Spleen (tissue), 11 donors: Measurements from ENCODE around the gene CCDC196. TPM values are rescaled to one million over a fixed set of nuclear protein-coding genes. Genes with fewer than 3 reads are reported as not detected.

ENCODE experiments used
- DNase-seq: peaks from one replicate; pipeline ENCODE4 v3.0.0-alpha.2; 2020
- H3K27ac ChIP-seq, 8 donors: fragments of 200-600 bp; sonication (generic) in 7 of 8; 1 replicate in 4 of 8; 2 replicates in 4 of 8; pipeline versions ENCODE4 v1.5.0 to v1.8.0; 2016 to 2021; ENCODE audit warnings: inconsistent platforms in 4 of 8, mild to moderate bottlenecking in 4 of 8, moderate library complexity in 1 of 8
- H3K27me3 ChIP-seq, 7 donors: fragments of 200-600 bp; sonication (generic) in 6 of 7; replicated peaks in 1 of 7; 1 replicate in 4 of 7; 2 replicates in 3 of 7; pipeline versions ENCODE4 v1.5.0 to v1.8.0; 2016 to 2021; ENCODE audit warnings: inconsistent platforms in 3 of 7, mild to moderate bottlenecking in 1 of 7
- H3K36me3 ChIP-seq, 6 donors: fragments of 200-600 bp; sonication (generic) in 5 of 6; 1 replicate in 4 of 6; 2 replicates in 2 of 6; pipeline versions ENCODE4 v1.5.0 to v1.8.0; 2016 to 2021; ENCODE audit warnings: inconsistent platforms in 2 of 6
- H3K4me1 ChIP-seq, 6 donors: fragments of 200-600 bp; sonication (generic) in 5 of 6; 1 replicate in 3 of 6; 2 replicates in 3 of 6; pipeline versions ENCODE4 v1.5.0 to v1.8.0; 2016 to 2021; ENCODE audit warnings: inconsistent platforms in 3 of 6
- H3K4me3 ChIP-seq, 8 donors: fragments of 200-600 bp; sonication (generic) in 7 of 8; 1 replicate in 4 of 8; 2 replicates in 4 of 8; pipeline versions ENCODE4 v1.5.0 to v1.8.0; 2016 to 2021; ENCODE audit warnings: inconsistent platforms in 4 of 8, mild to moderate bottlenecking in 4 of 8, moderate library complexity in 2 of 8
- H3K9me3 ChIP-seq, 8 donors: fragments of 200-600 bp; sonication (generic) in 7 of 8; 1 replicate in 4 of 8; 2 replicates in 4 of 8; pipeline versions ENCODE4 v1.5.0 to v1.8.0; 2016 to 2021; ENCODE audit warnings: inconsistent platforms in 4 of 8
- CTCF ChIP-seq, 11 experiments: fragments of 200-600 bp in 7 of 11; fragments of 450-650 bp in 4 of 11; sonication (generic) in 4 of 11; IDR thresholded peaks in 8 of 11; conservative IDR thresholded peaks in 3 of 11; 1 replicate in 7 of 11; 2 replicates in 4 of 11; pipeline versions ENCODE4 v1.4.0 to v1.8.0; 2016 to 2021; ENCODE audit warnings: antibody characterized with exemption in 11 of 11, inconsistent platforms in 4 of 11, mild to moderate bottlenecking in 1 of 11
- POLR2A ChIP-seq, 3 donors: fragments of 450-650 bp; IDR thresholded peaks; one replicate each; pipeline ENCODE4 v1.5.1; 2017; ENCODE audit warnings: antibody characterized with exemption in 3 of 3, mild to moderate bottlenecking in 1 of 3
- POLR2AphosphoS5 ChIP-seq, 3 donors: sonication (generic); formaldehyde crosslinking; IDR thresholded peaks; one replicate each; pipeline ENCODE4 v1.5.1; 2017; ENCODE audit warnings: antibody characterized with exemption in 3 of 3
- WGBS, 5 donors: extraction: QIAGEN DNeasy Blood & Tissue Kit in 3 of 5; methylation state at CpG; one replicate each; pipeline versions ENCODE4 v1.1.5 to v1.1.7; 2013 to 2018; 5-methylcytosine and 5-hydroxymethylcytosine counted together
- intact Hi-C: fragments of 100-400 bp; cut with DNase I; formaldehyde crosslinking; loops from one replicate; pipeline ENCODE4 v1.15.0; 2023; ENCODE audit warnings: low total_unique reads
- polyA plus RNA-seq, 3 donors: library from polyadenylated mRNA; stranded (reverse); fragments of 200-250 nt; gene quantifications; one replicate each; pipeline ENCODE4 v1.2.1, GENCODE V29; 2013
- total RNA-seq, 7 donors: library from RNA; depleted of rRNA in 3 of 7; stranded (reverse); fragments of >200 nt in 3 of 7; fragmentation: NEBNext Ultra II Directional in 4 of 7; extraction: Animal tissue kit (Norgen Biotek cat#: 25700) in 4 of 7; gene quantifications; one replicate each; pipeline versions ENCODE4 v1.1.0 to v1.2.1, GENCODE V29; 2016 to 2021
- donor health status: healthy with polysubstance abuse.
- donor health status: DM: no; HTN: no; CAD: no; lungs with moderate emphysema.
- donor health status: DM: no; HTN: no; CAD: no.
- donor health status: Bipolar disorder and iron deficiency.
- donor health status: healthy.
- donor health status: DM: no; HTN: no; CAD: no.
- donor health status: DM: yes; HTN: yes; CAD: no.

Gene CCDC196
- total and polyA plus RNA-seq, 10 donors = not detected

GRCh38 chr14:66530526-66530925 is 44.4 kb downstream of the CCDC196 start:
- TF ChIP-seq CTCF (IDR thresholded peaks at IDR 0.05 in 8 of 11, conservative IDR thresholded peaks at IDR 0.05 in 3 of 11) = no peak
- TF ChIP-seq POLR2A (IDR thresholded peaks at IDR 0.05) = no peak
- no peak for TF ChIP-seq POLR2AphosphoS5 (IDR thresholded peaks at IDR 0.05)
- H3K4me3 ChIP-seq = no peak overlapping the region

GRCh38 chr14:66539034-66539433 is 52.9 kb downstream of the CCDC196 start:
- no peaks in the 10 kb centered on the region for H3K36me3 ChIP-seq
- intact Hi-C loops = no loop called here
- no peaks in the 10 kb centered on the region for H3K27me3 ChIP-seq
- DNase-seq = no peak
- no peak overlapping the region for H3K27ac ChIP-seq
- TF ChIP-seq CTCF (IDR thresholded peaks at IDR 0.05 in 8 of 11, conservative IDR thresholded peaks at IDR 0.05 in 3 of 11) (no peak), POLR2AphosphoS5 (IDR thresholded peaks at IDR 0.05) (no peak), POLR2A (IDR thresholded peaks at IDR 0.05) (no peak)
- no peaks in the 10 kb centered on the region for H3K4me1 ChIP-seq
- H3K4me3 ChIP-seq = no peak overlapping the region
- WGBS, 5 donors = 51 to 77% (median 69%) methylated on average over 3 of the region's 3 CpGs
- no peaks in the 10 kb centered on the region for H3K9me3 ChIP-seq

More at GRCh38 chr14:66530526-66530925, 44.4 kb downstream of the CCDC196 start:
- H3K4me1 ChIP-seq = peaks cover 0 to 7% (median 0%) of the 10 kb centered on the region in 6 donors
- intact Hi-C loops = no loop called here
- WGBS, 5 donors = 82 to 95% (median 87%) methylated on average over 9 of the region's 9 CpGs
- H3K27ac ChIP-seq = no peak overlapping the region
- no peaks in the 10 kb centered on the region for H3K27me3 ChIP-seq
- no peak for DNase-seq
- H3K9me3 ChIP-seq = peaks cover 0 to 5% (median 0%) of the 10 kb centered on the region in 8 donors
- no peaks in the 10 kb centered on the region for H3K36me3 ChIP-seq

GRCh38 chr14:66540038-66540437 is 53.9 kb downstream of the CCDC196 start:
- H3K27me3 ChIP-seq = no peaks in the 10 kb centered on the region
- H3K27ac ChIP-seq = no peak overlapping the region
- no peaks in the 10 kb centered on the region for H3K4me1 ChIP-seq
- no peak overlapping the region for H3K4me3 ChIP-seq
- DNase-seq = no peak
- H3K9me3 ChIP-seq = no peaks in the 10 kb centered on the region
- TF ChIP-seq POLR2AphosphoS5 (IDR thresholded peaks at IDR 0.05) (no peak), POLR2A (IDR thresholded peaks at IDR 0.05) (no peak), CTCF (IDR thresholded peaks at IDR 0.05 in 8 of 11, conservative IDR thresholded peaks at IDR 0.05 in 3 of 11) (no peak)
- 83 to 100% (median 92%) methylated on average over 1 of the region's 1 CpG for WGBS, 5 donors
- intact Hi-C loops = no loop called here
- no peaks in the 10 kb centered on the region for H3K36me3 ChIP-seq

- Histone ChIP-seq H3K36me3 (no peaks in the 10 kb centered on the region), H3K4me1 (no peaks in the 10 kb centered on the region), H3K27me3 (no peaks in the 10 kb centered on the region), H3K27ac (no peak overlapping the region), H3K9me3 (no peaks in the 10 kb centered on the region), H3K4me3 (no peak overlapping the region)
- TF ChIP-seq CTCF (IDR thresholded peaks at IDR 0.05 in 8 of 11, conservative IDR thresholded peaks at IDR 0.05 in 3 of 11) = no peak
- no peak for DNase-seq
- WGBS, 5 donors = 87 to 93% (median 89%) methylated on average over 3 of the region's 3 CpGs
- intact Hi-C loops = no loop called here
Observed at GRCh38 chr14:66541627-66542026, 55.5 kb downstream of the CCDC196 start.
